ENCODE results near the gene UNC5C. TPM values are rescaled to one million over a fixed set of nuclear protein-coding genes. Genes with fewer than 3 reads are reported as not detected.

The UNC5C gene
- total and polyA plus RNA-seq, 2 of the 8 experiments (the other 6 are each of a cell fraction or from before 2014, with no cell fraction given), result 0.30 to 1.3 TPM

DNA sequence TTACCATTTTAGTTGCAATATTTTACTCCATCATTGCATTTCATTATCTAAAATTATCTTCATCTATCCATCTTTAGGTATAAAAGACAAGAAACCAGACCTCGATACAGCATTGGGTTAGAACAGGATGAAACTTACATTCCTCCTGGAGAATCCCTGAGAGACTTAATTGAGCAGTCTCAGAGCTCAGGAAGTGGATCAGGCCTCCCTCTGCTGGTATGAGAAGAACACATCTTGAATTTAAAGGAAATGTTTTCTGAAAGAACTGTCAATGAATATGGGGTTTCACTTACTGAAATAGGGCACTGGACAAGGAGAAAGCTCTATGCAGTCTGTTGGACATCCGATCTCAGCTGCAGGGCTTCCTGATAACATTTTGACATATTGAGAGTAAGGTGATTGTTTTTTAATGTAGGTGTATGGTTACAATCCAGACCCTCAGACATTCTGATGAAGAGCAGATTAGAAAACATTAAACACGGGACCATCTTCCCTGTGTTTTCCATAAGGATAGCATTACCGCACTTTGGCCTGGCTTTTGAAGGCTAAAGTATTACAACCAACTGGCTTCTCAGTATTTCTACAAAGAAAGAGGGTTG is 423.8 kb downstream of the UNC5C start:
- Histone ChIP-seq H3K27ac (ENCODE audit: low read depth, low read length) (no peak overlapping the region), H4K5ac (ENCODE audit: insufficient read length, low read depth, low read length) (no peak overlapping the region), H3K9ac (replicated peaks in 1 of 4; ENCODE audit: extremely low read depth in 1 of 4, low read depth in 3 of 4, low read length in 3 of 4) (no peak overlapping the region), H3K36me3 (ENCODE audit: control insufficient read depth in 2 of 4, insufficient read depth in 4 of 4, low read length in 3 of 4) (no peaks in the 10 kb centered on the region), H2AK5ac (ENCODE audit: low read depth, low read length) (no peak overlapping the region), H3K23ac (ENCODE audit: insufficient read length) (no peak overlapping the region), H3K9me3 (ENCODE audit: insufficient read depth in 2 of 2, low read depth in 1 of 2, low read length in 1 of 2) (no peaks in the 10 kb centered on the region), H2BK12ac (ENCODE audit: low read depth, low read length) (no peak overlapping the region), H3K79me1 (ENCODE audit: low read depth, low read length) (no peaks in the 10 kb centered on the region), H4K91ac (replicated peaks; ENCODE audit: insufficient read length, low read length) (no peak overlapping the region), H3K56ac (replicated peaks; ENCODE audit: insufficient read length, low read depth, low read length) (no peak overlapping the region), H2BK120ac (replicated peaks; ENCODE audit: low read depth, low read length) (no peak overlapping the region), H2BK5ac (ENCODE audit: low read depth, low read length) (no peak overlapping the region), H3K4me2 (ENCODE audit: insufficient read depth in 1 of 2, low read depth in 2 of 2, low read length in 2 of 2) (no peak overlapping the region), H4K20me1 (replicated peaks in 1 of 2; ENCODE audit: control insufficient read depth in 1 of 2, insufficient read depth in 2 of 2, low read length in 2 of 2) (no peaks in the 10 kb centered on the region), H3K4ac (replicated peaks; ENCODE audit: insufficient read length, low read depth, low read length) (no peak overlapping the region), H4K8ac (ENCODE audit: extremely low read depth, insufficient read depth, low read length) (no peak overlapping the region), H3K27me3 (replicated peaks in 1 of 4; ENCODE audit: control insufficient read depth in 3 of 4, extremely low read depth in 1 of 4, insufficient read depth in 3 of 4, low read length in 3 of 4) (no peaks in the 10 kb centered on the region), H3K4me3 (ENCODE audit: extremely low read depth in 1 of 4, insufficient read depth in 2 of 4, low read depth in 3 of 4, low read length in 4 of 4) (no peak overlapping the region), H2AFZ (ENCODE audit: low read length) (no peak overlapping the region), H3K18ac (ENCODE audit: extremely low read depth, low read length) (no peak overlapping the region), H2BK20ac (ENCODE audit: low read length) (no peak overlapping the region), H2BK15ac (ENCODE audit: low read length) (no peak overlapping the region), H3K4me1 (replicated peaks in 1 of 4; ENCODE audit: control insufficient read depth in 3 of 4, insufficient read depth in 4 of 4, low read length in 3 of 4) (no peaks in the 10 kb centered on the region; a peak in 1 of 7 replicates), H3K23me2 (ENCODE audit: low read depth, low read length) (no peaks in the 10 kb centered on the region), H3K14ac (ENCODE audit: insufficient read length) (no peak overlapping the region), H3K79me2 (ENCODE audit: control insufficient read depth in 1 of 2, insufficient read depth in 2 of 2, low read length in 2 of 2) (no peaks in the 10 kb centered on the region)
- WGBS, 2 experiments (ENCODE audit: extremely low coverage in 1 of 2, insufficient coverage in 1 of 2, insufficient read length in 1 of 2, insufficient replicate concordance in 2 of 2, low coverage in 1 of 2, low lambda C conversion rate in 2 of 2, missing lambda C conversion rate in 1 of 2), result 72% methylated on average over 4 of the region's 4 CpGs; no CpG with 5 or more reads in 1 of the 2 experiments
- ChIA-PET POLR2A (ENCODE audit: partially characterized antibody) (no interaction called here), CTCF (ENCODE audit: partially characterized antibody) (interaction anchor here (0.6 to 2.5 kb wide), 11 partner anchors 18 to 505 kb away, joined by 3 to 13 read pairs (median 3); no protein-coding TSS in a partner anchor)
- no peak for TF ChIP-seq CBX8 (IDR thresholded peaks at IDR 0.05; ENCODE audit: borderline replicate concordance, low read depth, low read length)
- TF ChIP-seq, protein P1, sequence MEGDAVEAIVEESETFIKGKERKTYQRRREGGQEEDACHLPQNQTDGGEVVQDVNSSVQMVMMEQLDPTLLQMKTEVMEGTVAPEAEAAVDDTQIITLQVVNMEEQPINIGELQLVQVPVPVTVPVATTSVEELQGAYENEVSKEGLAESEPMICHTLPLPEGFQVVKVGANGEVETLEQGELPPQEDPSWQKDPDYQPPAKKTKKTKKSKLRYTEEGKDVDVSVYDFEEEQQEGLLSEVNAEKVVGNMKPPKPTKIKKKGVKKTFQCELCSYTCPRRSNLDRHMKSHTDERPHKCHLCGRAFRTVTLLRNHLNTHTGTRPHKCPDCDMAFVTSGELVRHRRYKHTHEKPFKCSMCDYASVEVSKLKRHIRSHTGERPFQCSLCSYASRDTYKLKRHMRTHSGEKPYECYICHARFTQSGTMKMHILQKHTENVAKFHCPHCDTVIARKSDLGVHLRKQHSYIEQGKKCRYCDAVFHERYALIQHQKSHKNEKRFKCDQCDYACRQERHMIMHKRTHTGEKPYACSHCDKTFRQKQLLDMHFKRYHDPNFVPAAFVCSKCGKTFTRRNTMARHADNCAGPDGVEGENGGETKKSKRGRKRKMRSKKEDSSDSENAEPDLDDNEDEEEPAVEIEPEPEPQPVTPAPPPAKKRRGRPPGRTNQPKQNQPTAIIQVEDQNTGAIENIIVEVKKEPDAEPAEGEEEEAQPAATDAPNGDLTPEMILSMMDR (IDR thresholded peaks at IDR 0.05; ENCODE audit: control extremely low read depth in 1 of 3, insufficient read depth in 1 of 3, low read depth in 1 of 3, low read length in 3 of 3), result peak in 2 of 3 experiments; percentile 58 to 64; a peak in 3 of 4 replicates
- TF ChIP-seq RAD21 (IDR thresholded peaks at IDR 0.05 in 1 of 2, conservative IDR thresholded peaks at IDR 0.05 in 1 of 2; ENCODE audit: low read depth in 2 of 2, low read length in 2 of 2), result peak; percentile 80 to 82
- peak in 1 of 2 experiments; percentile 9 for DNase-seq (ENCODE audit: low read depth in 1 of 2, low spot score in 2 of 2)
- FAIRE-seq, result peak; percentile 72
